Measurements from ENCODE around the gene SPEF1. TPM values are rescaled to one million over a fixed set of nuclear protein-coding genes. Genes with fewer than 3 reads are reported as not detected.

The SPEF1 gene
- total and polyA plus RNA-seq, 10 of the 15 experiments (the other 5 are each of a cell fraction or from before 2014, with no cell fraction given): 0.12 TPM; not detected in 9

DNA sequence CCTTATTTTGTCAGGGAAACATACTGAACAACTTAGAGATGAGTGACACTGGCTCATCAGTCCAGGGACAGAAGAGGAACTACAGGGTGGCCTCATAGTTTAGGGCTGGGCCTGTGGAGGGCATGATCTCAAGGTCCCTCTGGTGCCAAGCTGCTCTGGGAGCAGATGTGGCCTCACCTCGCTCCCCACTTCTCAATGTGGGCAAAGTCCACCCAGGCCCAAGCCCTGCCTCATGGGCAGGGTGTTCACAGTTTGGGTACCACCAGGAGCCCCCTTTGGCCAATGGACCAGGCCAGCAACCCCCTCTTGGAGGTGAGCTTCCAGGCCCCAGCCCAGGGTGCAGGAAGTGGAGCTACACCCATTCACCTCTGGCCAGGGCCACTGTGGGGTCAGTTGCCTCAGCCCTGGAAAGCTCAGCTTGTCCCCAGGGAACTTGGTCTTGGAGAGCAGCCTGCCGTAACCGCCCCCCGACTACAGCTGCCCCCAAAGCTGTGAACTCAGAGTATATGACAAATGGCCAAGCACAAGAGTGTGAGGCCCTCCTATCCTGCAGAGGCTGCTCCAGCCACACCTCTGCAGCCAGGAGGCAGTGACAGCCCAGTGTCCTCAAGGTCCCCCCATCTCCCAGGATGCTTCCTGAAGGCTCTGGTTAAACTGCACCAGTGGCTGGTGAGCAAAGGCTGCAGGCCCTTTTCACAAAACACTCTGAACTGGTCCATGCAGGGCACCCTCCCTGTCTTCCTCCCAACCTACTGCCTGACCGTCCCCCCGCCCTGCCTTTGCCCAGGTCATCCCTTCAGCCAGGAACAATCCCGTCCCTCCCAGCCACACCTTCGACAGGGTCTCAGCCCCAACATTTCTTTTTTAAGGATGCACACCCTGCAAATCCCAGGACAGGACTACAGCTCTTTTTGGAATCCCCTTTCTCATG, 17.3 kb downstream of the SPEF1 start:
- DNase-seq (ENCODE audit: low read depth, low spot score) (no peak), ATAC-seq (no peak), FAIRE-seq (no peak)
- Histone ChIP-seq H3K4me3 (no peak overlapping the region), H4K20me1 (ENCODE audit: control insufficient read depth, insufficient read depth) (no peaks in the 10 kb centered on the region), H3K9me3 (replicated peaks; ENCODE audit: control insufficient read depth, insufficient read depth, low read length) (no peaks in the 10 kb centered on the region), H3K27ac (ENCODE audit: control insufficient read depth, insufficient read depth) (no peak overlapping the region), H3K79me2 (ENCODE audit: control insufficient read depth, insufficient read depth, low read length) (peaks cover 14% of the 10 kb centered on the region), H3K36me3 (ENCODE audit: control insufficient read depth in 2 of 2, insufficient read depth in 2 of 2, low read length in 1 of 2) (no peaks in the 10 kb centered on the region; a peak in 1 of 4 replicates), H3K4me1 (ENCODE audit: control insufficient read depth, insufficient read depth, low read length) (peaks cover 29% of the 10 kb centered on the region), H3K9ac (ENCODE audit: control insufficient read depth, insufficient read depth, low read length) (no peak overlapping the region), H3K4me2 (ENCODE audit: control insufficient read depth, insufficient read depth) (no peak overlapping the region), H3K27me3 (replicated peaks in 1 of 2; ENCODE audit: control insufficient read depth in 2 of 2, insufficient read depth in 2 of 2, low read length in 1 of 2) (no peaks in the 10 kb centered on the region), H2AFZ (ENCODE audit: control insufficient read depth, low read depth, low read length) (no peak overlapping the region)
- SMC1A ChIA-PET (ENCODE audit: uncharacterized antibody, unreplicated experiment): no interaction called here
- WGBS (ENCODE audit: insufficient coverage, insufficient replicate concordance, low lambda C conversion rate, missing lambda C conversion rate): 73% methylated on average over 8 of the region's 8 CpGs
- RAD21 ChIA-PET (ENCODE audit: unreplicated experiment): interaction anchor here (0.6 kb wide), 1 partner anchor 121 kb away, joined by 3 read pairs; no protein-coding TSS in a partner anchor
- CTCF ChIA-PET: interaction anchor here (5.7 kb wide), 1 partner anchor 10 kb away, joined by 52 read pairs; no protein-coding TSS in a partner anchor
- in situ Hi-C loops (cut with MboI): no loop called here
- no TSS peak for BruUV-seq (replicated peaks)
- intact Hi-C loops (cut with micrococcal nuclease; ENCODE audit: unreplicated experiment): no loop called here
- POLR2A ChIA-PET: interaction anchor here (0.6 kb wide), 1 partner anchor 26 kb away, joined by 3 read pairs; no protein-coding TSS in a partner anchor
- no peak for TF ChIP-seq BACH1 (IDR thresholded peaks at IDR 0.05; ENCODE audit: borderline replicate concordance)
- no peak for TF ChIP-seq ATF7 (IDR thresholded peaks at IDR 0.05; ENCODE audit: low read depth)
- TF ChIP-seq, protein P1, sequence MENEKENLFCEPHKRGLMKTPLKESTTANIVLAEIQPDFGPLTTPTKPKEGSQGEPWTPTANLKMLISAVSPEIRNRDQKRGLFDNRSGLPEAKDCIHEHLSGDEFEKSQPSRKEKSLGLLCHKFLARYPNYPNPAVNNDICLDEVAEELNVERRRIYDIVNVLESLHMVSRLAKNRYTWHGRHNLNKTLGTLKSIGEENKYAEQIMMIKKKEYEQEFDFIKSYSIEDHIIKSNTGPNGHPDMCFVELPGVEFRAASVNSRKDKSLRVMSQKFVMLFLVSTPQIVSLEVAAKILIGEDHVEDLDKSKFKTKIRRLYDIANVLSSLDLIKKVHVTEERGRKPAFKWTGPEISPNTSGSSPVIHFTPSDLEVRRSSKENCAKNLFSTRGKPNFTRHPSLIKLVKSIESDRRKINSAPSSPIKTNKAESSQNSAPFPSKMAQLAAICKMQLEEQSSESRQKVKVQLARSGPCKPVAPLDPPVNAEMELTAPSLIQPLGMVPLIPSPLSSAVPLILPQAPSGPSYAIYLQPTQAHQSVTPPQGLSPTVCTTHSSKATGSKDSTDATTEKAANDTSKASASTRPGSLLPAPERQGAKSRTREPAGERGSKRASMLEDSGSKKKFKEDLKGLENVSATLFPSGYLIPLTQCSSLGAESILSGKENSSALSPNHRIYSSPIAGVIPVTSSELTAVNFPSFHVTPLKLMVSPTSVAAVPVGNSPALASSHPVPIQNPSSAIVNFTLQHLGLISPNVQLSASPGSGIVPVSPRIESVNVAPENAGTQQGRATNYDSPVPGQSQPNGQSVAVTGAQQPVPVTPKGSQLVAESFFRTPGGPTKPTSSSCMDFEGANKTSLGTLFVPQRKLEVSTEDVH (IDR thresholded peaks at IDR 0.05; ENCODE audit: low read depth, partially characterized antibody): no peak
- TF ChIP-seq, protein P2, sequence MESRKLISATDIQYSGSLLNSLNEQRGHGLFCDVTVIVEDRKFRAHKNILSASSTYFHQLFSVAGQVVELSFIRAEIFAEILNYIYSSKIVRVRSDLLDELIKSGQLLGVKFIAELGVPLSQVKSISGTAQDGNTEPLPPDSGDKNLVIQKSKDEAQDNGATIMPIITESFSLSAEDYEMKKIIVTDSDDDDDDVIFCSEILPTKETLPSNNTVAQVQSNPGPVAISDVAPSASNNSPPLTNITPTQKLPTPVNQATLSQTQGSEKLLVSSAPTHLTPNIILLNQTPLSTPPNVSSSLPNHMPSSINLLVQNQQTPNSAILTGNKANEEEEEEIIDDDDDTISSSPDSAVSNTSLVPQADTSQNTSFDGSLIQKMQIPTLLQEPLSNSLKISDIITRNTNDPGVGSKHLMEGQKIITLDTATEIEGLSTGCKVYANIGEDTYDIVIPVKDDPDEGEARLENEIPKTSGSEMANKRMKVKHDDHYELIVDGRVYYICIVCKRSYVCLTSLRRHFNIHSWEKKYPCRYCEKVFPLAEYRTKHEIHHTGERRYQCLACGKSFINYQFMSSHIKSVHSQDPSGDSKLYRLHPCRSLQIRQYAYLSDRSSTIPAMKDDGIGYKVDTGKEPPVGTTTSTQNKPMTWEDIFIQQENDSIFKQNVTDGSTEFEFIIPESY (IDR thresholded peaks at IDR 0.05): no peak
- TF ChIP-seq SMAD5 (IDR thresholded peaks at IDR 0.05; ENCODE audit: low read depth): no peak
- TF ChIP-seq, protein P3, sequence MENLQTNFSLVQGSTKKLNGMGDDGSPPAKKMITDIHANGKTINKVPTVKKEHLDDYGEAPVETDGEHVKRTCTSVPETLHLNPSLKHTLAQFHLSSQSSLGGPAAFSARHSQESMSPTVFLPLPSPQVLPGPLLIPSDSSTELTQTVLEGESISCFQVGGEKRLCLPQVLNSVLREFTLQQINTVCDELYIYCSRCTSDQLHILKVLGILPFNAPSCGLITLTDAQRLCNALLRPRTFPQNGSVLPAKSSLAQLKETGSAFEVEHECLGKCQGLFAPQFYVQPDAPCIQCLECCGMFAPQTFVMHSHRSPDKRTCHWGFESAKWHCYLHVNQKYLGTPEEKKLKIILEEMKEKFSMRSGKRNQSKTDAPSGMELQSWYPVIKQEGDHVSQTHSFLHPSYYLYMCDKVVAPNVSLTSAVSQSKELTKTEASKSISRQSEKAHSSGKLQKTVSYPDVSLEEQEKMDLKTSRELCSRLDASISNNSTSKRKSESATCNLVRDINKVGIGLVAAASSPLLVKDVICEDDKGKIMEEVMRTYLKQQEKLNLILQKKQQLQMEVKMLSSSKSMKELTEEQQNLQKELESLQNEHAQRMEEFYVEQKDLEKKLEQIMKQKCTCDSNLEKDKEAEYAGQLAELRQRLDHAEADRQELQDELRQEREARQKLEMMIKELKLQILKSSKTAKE (IDR thresholded peaks at IDR 0.05; ENCODE audit: low read depth, poor library complexity, severe bottlenecking): no peak
- TF ChIP-seq GABPA (IDR thresholded peaks at IDR 0.05; ENCODE audit: low read depth): no peak
- TF ChIP-seq, protein P4, sequence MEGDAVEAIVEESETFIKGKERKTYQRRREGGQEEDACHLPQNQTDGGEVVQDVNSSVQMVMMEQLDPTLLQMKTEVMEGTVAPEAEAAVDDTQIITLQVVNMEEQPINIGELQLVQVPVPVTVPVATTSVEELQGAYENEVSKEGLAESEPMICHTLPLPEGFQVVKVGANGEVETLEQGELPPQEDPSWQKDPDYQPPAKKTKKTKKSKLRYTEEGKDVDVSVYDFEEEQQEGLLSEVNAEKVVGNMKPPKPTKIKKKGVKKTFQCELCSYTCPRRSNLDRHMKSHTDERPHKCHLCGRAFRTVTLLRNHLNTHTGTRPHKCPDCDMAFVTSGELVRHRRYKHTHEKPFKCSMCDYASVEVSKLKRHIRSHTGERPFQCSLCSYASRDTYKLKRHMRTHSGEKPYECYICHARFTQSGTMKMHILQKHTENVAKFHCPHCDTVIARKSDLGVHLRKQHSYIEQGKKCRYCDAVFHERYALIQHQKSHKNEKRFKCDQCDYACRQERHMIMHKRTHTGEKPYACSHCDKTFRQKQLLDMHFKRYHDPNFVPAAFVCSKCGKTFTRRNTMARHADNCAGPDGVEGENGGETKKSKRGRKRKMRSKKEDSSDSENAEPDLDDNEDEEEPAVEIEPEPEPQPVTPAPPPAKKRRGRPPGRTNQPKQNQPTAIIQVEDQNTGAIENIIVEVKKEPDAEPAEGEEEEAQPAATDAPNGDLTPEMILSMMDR (IDR thresholded peaks at IDR 0.05 in 2 of 3, conservative IDR thresholded peaks at IDR 0.05 in 1 of 3; ENCODE audit: control insufficient read depth in 2 of 3, extremely low read depth in 1 of 3, insufficient read depth in 1 of 3, low read depth in 3 of 3, low read length in 3 of 3): no peak
- no peak for TF ChIP-seq RAD51 (IDR thresholded peaks at IDR 0.05)
- TF ChIP-seq, protein P5, sequence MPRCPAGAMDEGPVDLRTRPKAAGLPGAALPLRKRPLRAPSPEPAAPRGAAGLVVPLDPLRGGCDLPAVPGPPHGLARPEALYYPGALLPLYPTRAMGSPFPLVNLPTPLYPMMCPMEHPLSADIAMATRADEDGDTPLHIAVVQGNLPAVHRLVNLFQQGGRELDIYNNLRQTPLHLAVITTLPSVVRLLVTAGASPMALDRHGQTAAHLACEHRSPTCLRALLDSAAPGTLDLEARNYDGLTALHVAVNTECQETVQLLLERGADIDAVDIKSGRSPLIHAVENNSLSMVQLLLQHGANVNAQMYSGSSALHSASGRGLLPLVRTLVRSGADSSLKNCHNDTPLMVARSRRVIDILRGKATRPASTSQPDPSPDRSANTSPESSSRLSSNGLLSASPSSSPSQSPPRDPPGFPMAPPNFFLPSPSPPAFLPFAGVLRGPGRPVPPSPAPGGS (IDR thresholded peaks at IDR 0.05; ENCODE audit: borderline replicate concordance, insufficient read depth, low read depth, low read length, poor library complexity, severe bottlenecking): no peak
- no peak for TF ChIP-seq TCF7 (IDR thresholded peaks at IDR 0.05; ENCODE audit: borderline replicate concordance)
